Measurements from ENCODE around the gene FYB2.

FYB2 gene

GRCh38 chr1:56709995-56710394, 109.2 kb downstream of the FYB2 start:
- H3K4me1 ChIP-seq (ENCODE audit: low read length) = no peaks in the 10 kb centered on the region
- H3F3A ChIP-seq (ENCODE audit: insufficient read depth, low read length) = no peaks in the 10 kb centered on the region
- H3K79me2 ChIP-seq (ENCODE audit: low read length) = no peaks in the 10 kb centered on the region
- no peaks in the 10 kb centered on the region for H4K20me1 ChIP-seq (ENCODE audit: insufficient read depth, low read length)
- no peak overlapping the region for H3K27ac ChIP-seq (ENCODE audit: low read length)
- no peaks in the 10 kb centered on the region for H3K27me3 ChIP-seq (replicated peaks; ENCODE audit: insufficient read depth, low read length)
- DNase-seq = no peak
- no peak overlapping the region for H3K4me3 ChIP-seq (ENCODE audit: low read length)
- H3K9ac ChIP-seq (ENCODE audit: low read length) = no peak overlapping the region
- no peak overlapping the region for H2AFZ ChIP-seq (ENCODE audit: low read length)
- TF ChIP-seq EZH2 (optimal IDR thresholded peaks at IDR 0.05; ENCODE audit: low read depth, low read length) (no peak), CTCF (IDR thresholded peaks at IDR 0.05; ENCODE audit: low read length) (no peak), EZH2phosphoT487 (IDR thresholded peaks at IDR 0.05; ENCODE audit: low read length) (no peak)
- no peaks in the 10 kb centered on the region for H3K9me2 ChIP-seq (replicated peaks; ENCODE audit: insufficient read depth, low read length)
- no peak overlapping the region for H3K4me2 ChIP-seq (ENCODE audit: low read depth, low read length)
- H3K9me3 ChIP-seq (replicated peaks; ENCODE audit: insufficient read depth, low read length) = no peaks in the 10 kb centered on the region
- H3K36me3 ChIP-seq (replicated peaks; ENCODE audit: insufficient read depth, low read length) = no peaks in the 10 kb centered on the region

DNA sequence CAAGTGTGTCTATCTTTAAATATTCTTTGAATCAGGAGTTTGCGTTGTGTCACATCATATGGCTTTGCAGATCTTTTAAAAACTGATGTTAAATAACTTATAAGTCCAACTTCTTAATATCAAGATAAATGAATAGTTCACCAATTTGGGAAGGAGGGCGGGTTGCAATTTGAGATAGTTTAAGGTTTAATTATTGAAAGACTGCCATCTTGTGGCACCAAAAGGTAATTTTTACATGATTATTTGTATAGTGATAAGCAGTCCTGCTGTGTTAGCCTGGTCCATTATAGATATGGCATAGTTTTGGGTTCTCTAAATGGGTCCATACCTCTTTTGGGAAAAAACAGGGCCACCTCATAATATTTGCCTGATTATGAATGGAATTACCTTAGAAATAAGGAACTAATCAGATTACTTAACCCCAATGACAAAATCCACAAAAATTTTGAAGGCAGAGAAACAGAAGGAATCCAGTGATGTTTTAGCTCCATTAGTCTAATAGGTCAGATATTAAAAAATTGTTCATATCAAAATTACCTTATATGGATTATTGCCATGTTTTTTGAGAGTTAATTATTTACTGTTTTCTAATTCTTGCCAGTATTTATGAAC, 109.8 kb downstream of the FYB2 start:
- Histone ChIP-seq H3K4me3 (ENCODE audit: low read length) (no peak overlapping the region), H3K9me3 (replicated peaks; ENCODE audit: insufficient read depth, low read length) (no peaks in the 10 kb centered on the region), H3K9ac (ENCODE audit: low read length) (no peak overlapping the region), H3F3A (ENCODE audit: insufficient read depth, low read length) (no peaks in the 10 kb centered on the region), H3K79me2 (ENCODE audit: low read length) (no peaks in the 10 kb centered on the region), H3K9me2 (replicated peaks; ENCODE audit: insufficient read depth, low read length) (no peaks in the 10 kb centered on the region), H2AFZ (ENCODE audit: low read length) (no peak overlapping the region), H3K4me2 (ENCODE audit: low read depth, low read length) (no peak overlapping the region), H3K36me3 (replicated peaks; ENCODE audit: insufficient read depth, low read length) (no peaks in the 10 kb centered on the region), H4K20me1 (ENCODE audit: insufficient read depth, low read length) (no peaks in the 10 kb centered on the region), H3K27ac (ENCODE audit: low read length) (no peak overlapping the region), H3K27me3 (replicated peaks; ENCODE audit: insufficient read depth, low read length) (no peaks in the 10 kb centered on the region), H3K4me1 (ENCODE audit: low read length) (no peaks in the 10 kb centered on the region)
- peak; percentile 53 for TF ChIP-seq CTCF (IDR thresholded peaks at IDR 0.05; ENCODE audit: low read length)
- no peak for TF ChIP-seq EZH2phosphoT487 (IDR thresholded peaks at IDR 0.05; ENCODE audit: low read length)
- DNase-seq = peak; percentile 53

GRCh38 chr1:56707379-56707778, 111.8 kb downstream of the FYB2 start:
- Histone ChIP-seq H3K9me3 (replicated peaks; ENCODE audit: insufficient read depth, low read length) (no peaks in the 10 kb centered on the region), H3K9ac (ENCODE audit: low read length) (no peak overlapping the region), H2AFZ (ENCODE audit: low read length) (no peak overlapping the region), H3K36me3 (replicated peaks; ENCODE audit: insufficient read depth, low read length) (no peaks in the 10 kb centered on the region), H4K20me1 (ENCODE audit: insufficient read depth, low read length) (no peaks in the 10 kb centered on the region), H3K4me2 (ENCODE audit: low read depth, low read length) (no peak overlapping the region), H3K79me2 (ENCODE audit: low read length) (no peaks in the 10 kb centered on the region), H3F3A (ENCODE audit: insufficient read depth, low read length) (no peaks in the 10 kb centered on the region), H3K27me3 (replicated peaks; ENCODE audit: insufficient read depth, low read length) (no peaks in the 10 kb centered on the region), H3K9me2 (replicated peaks; ENCODE audit: insufficient read depth, low read length) (no peaks in the 10 kb centered on the region), H3K27ac (ENCODE audit: low read length) (no peak overlapping the region), H3K4me3 (ENCODE audit: low read length) (no peak overlapping the region), H3K4me1 (ENCODE audit: low read length) (no peaks in the 10 kb centered on the region)
- no peak for TF ChIP-seq EZH2phosphoT487 (IDR thresholded peaks at IDR 0.05; ENCODE audit: low read length)
- no peak for TF ChIP-seq CTCF (IDR thresholded peaks at IDR 0.05; ENCODE audit: low read length)
- TF ChIP-seq EZH2 (optimal IDR thresholded peaks at IDR 0.05; ENCODE audit: low read depth, low read length) = no peak
- DNase-seq = peak; percentile 30

All from MM.1S (cell line).